ENCODE results near the gene KCNC3.

KCNC3 gene

DNA sequence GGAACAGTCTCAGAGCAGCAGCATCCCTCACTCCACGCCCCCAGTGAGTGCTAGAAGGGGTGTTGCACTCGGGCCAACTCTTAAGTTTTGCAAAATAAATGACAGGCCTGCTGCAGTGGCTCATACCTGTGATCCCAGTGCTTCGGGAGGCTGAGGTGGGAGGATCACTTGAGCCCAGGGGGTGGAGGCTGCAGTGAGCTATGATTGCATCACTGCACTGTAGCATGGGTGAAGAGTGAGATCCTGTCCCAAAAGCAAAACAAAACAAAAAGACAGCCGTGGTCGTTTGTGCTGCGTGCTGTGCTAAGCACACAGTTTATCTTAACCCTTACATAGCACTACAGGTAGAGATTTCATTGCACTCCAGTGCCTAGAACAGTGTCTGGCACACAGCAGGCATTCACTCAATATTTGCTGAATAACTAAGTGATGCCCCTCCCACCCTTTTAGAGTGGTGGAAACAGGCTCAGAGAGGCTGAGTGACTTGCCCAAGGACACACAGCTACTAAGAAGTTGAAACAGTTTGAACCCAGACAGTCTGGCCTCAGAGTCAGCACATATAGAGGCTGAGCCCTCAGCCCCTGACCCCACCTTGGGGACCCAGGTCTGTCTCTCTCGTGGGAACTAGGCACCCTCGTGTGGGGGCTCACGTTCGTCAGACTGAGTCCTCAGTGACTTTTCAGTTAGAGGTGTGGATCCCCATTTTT, 18.3 kb downstream of the KCNC3 start:
- DNase-seq (ENCODE audit: low read depth): no peak

DNA sequence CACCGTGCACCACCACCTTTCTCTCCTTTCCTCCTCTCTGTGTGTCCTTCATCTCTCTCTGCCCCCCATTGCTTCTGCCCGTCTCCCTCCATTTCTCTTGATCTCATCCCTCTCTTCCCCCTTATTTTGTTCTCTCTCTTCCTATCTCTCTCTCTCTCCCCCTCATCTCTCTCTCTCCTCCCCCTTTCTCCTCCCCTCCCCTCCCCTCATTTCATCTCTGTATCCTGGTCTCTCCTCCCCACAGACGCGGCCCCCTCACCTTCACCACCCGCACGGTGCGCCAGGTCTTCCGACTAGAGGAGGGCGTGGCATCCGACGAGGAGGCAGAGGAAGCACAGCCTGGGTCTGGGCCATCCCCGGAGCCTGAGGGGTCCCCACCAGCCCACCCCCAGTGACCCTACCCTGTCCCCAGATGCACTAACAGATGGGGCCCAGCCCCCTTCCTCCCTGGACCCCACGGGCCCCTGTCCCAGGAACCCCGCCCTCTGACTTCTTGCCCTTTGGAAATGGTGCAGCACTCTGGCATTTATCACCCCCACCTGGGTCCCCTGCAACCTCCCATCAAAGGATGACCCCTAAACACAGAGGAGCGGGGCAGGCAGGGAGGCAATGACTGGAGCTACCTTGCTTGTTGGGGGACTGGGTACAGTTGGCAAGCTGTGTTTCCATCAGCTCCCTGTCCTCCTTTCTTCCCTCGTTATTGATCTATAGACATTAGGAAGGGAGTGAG, 19.6 kb downstream of the KCNC3 start:
- no peak for DNase-seq (ENCODE audit: low read depth)

DNA sequence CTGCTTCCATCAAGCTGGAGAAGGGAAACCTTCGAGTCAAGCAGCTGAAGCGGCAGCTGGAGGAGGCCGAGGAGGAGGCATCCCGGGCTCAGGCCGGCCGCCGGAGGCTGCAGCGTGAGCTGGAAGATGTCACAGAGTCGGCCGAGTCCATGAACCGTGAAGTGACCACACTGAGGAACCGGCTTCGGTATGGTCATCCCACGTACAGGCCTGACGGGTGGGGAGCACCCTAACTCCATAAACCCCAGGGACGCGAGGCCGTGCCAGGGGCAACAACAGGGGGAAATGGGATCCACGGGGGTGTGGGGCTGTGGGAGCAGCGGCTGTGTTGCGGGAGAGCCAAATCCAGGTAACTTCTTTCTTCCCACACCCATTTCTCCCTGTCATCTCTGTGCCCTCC, 20.2 kb downstream of the KCNC3 start:
- no peak for DNase-seq (ENCODE audit: low read depth)

- no peak for DNase-seq (ENCODE audit: low read depth)
Measured at GRCh38 chr19:50303558-50303957, 25.6 kb downstream of the KCNC3 start.

GRCh38 chr19:50301607-50301971, 27.6 kb downstream of the KCNC3 start:
- DNase-seq (ENCODE audit: low read depth): no peak

DNA sequence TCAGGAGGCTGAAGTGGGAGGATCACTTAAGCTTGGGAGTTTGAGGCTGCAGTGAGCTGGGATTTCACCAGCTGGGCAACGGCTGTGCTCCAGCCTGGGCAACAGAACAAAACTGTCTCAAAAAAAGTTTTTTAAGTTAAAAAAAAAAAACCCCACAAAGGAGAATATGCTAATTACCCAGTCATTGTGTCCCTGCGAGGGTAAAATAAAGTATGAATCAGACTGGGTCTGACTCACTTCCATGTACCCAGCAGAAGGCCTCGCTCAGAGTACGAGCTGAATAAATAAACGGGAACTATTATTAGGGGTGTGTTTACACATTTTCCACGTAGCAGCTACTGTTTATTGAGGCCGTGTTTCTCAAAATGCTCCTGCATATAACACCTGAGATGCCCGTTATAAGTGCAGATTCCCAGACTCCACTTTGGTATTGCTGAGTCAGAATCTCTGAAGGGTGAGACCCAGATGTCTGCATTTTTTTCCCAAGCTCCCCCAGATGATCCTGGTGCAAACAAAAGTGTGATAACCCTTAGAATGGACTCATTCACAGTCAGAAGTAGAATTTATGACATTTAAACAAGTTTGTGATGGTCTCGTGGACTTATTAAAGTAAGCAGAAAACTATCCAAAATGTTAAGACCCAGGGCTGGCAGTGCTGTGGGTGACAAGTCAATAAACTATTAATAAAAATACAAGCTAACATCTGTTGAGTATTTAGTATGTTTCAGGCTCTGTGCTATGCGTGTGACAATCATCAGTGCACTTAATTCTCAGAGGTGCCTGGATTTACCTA, 28.2 kb downstream of the KCNC3 start:
- DNase-seq (ENCODE audit: low read depth): peak; percentile 64

DNA sequence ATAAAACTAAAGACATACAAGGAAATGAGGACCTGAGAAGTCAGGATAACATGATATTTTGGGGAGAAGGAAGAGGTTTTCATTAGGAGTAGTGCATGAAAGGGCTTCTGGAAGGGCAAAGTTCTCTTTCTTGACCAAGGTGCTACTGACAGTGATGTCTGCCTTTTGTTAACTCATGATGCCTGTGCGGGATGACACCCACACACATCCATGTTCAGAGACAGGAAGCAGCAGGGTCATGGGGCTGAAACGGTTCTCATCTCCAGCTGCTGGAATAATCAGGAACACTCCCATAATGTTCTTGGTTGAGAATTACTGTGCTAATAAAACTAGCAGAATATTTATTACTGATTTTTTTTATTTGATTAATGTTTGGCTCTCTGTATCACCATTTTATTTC, 29.1 kb downstream of the KCNC3 start:
- DNase-seq (ENCODE audit: low read depth): no peak

- DNase-seq (ENCODE audit: low read depth): no peak
Measured at GRCh38 chr19:50293263-50294004, 35.7 kb downstream of the KCNC3 start.

- no peak for DNase-seq (ENCODE audit: low read depth)
Measured at GRCh38 chr19:50292216-50292827, 36.9 kb downstream of the KCNC3 start.

GRCh38 chr19:50290775-50291174, 38.4 kb downstream of the KCNC3 start:
- DNase-seq (ENCODE audit: low read depth): no peak

DNA sequence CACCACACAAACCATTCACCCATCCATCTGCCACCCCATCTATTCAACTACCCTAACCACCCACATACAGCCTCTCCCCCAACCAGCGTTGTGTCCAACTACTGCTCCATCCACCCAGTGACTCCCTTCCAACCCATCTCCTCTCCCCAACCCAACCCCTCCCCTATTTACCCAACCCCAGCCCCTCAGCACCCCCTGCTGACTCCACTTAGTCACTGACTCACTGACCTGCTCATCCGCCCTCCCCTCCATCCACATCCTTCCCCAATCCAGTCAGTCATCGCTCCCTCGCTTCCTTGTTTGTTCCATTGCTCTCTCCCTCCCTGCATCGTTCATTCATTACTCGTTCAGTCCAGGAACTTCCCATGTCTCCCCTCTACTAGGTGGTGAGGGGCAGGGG, 39.2 kb downstream of the KCNC3 start:
- no peak for DNase-seq (ENCODE audit: low read depth)

DNA sequence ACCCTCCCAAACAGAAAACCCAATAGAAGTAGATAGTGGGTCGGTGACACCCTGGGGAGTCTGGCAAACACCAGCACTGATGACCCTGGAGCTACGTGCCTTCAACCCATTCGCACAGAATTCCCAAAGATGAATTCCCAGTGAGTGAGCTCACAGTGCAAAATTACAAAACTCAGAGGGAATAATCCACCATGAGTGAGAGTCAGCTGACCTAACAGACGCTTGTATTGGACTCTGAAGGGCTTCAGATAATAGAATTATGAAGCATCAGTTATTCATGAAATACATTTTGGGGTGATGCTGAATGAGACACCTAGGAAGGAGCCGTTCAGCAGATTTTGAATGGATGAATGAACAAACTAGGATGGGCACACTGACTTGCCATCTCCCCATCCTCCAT, 40.2 kb downstream of the KCNC3 start:
- DNase-seq (ENCODE audit: low read depth): no peak

DNA sequence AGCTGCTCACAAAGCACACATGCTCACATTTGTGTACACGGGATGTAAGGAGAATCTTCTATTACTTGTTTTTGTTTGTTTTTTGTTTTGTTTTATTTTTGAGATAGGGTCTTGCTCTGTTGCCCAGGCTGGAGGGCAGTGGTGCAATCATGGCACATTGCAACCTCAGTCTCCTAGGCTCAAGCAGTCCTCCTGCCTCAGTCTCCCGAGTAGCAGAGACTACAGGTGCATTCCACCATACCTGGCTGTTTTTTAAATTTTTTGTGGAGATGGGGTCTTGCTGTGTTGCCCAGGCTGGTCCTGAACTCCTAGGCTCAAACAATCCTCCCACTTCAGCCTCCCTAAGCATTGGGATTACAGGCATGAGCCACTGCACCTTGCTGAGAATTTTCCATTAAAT, 41.8 kb downstream of the KCNC3 start:
- no peak for DNase-seq (ENCODE audit: low read depth)

DNA sequence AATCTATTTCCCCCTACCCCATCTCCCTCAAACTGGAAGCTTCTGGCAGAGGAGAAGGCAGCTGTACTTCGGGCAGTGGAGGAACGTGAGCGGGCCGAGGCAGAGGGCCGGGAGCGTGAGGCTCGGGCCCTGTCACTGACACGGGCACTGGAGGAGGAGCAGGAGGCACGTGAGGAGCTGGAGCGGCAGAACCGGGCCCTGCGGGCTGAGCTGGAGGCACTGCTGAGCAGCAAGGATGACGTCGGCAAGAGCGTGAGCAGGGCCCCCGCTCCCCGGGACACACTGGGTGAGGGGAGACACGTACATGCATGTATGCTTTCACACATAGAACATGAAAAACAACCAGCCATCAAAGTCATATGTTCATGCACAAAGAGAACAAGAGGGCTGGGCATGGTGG, 42.7 kb downstream of the KCNC3 start:
- no peak for DNase-seq (ENCODE audit: low read depth)

GRCh38 chr19:50285833-50286232, 43.3 kb downstream of the KCNC3 start:
- DNase-seq (ENCODE audit: low read depth): no peak

DNA sequence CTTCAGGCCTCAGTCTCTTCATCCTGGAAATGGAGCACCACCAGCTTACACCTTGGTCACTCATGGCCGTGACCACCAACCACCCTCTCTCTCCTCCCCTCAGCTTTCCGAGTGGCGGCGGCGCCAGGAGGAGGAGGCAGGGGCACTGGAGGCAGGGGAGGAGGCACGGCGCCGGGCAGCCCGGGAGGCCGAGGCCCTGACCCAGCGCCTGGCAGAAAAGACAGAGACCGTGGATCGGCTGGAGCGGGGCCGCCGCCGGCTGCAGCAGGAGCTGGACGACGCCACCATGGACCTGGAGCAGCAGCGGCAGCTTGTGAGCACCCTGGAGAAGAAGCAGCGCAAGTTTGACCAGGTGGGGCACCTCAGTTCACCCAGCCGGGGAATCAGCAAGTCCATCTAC, 47.7 kb downstream of the KCNC3 start:
- DNase-seq (ENCODE audit: low read depth): no peak

GRCh38 chr19:50280983-50281382, 48.2 kb downstream of the KCNC3 start:
- no peak for DNase-seq (ENCODE audit: low read depth)

DNA sequence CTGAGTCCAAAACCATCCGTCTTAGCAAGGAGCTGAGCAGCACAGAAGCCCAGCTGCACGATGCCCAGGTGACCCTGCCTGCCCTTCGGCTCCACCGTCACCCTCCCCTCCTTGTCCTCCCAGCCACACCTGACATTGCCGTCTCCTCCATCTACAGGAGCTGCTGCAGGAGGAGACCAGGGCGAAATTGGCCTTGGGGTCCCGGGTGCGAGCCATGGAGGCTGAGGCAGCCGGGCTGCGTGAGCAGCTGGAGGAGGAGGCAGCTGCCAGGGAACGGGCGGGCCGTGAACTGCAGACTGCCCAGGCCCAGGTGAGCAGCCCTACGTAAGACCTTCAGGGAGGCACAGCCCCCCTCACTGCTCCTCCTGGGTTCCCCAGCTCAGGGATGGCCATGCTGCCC, 49.1 kb downstream of the KCNC3 start:
- DNase-seq (ENCODE audit: low read depth): no peak

DNA sequence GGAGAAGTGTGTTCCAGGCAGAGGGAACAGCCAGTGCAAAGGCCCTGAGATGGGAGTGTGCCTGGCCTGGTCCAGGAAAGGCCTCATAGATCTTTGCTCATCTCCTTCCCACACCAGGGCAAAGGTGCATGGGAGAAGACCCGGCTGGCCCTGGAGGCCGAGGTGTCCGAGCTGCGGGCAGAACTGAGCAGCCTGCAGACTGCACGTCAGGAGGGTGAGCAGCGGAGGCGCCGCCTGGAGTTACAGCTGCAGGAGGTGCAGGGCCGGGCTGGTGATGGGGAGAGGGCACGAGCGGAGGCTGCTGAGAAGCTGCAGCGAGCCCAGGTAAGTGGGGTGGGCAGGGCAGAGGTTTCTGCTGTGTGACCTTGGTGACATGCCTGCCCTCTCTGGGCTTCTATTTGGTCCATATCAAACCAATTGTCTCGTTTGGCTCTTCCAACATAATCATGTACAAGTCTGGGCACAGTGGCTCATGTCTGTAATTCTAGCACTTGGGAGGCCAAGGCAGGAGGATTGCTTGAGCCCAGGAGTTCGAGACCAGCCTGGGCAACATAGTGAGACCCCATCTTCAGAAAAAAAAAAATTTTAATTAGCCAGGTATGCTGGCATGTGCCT, 51.1 kb downstream of the KCNC3 start:
- no peak for DNase-seq (ENCODE audit: low read depth)

- DNase-seq (ENCODE audit: low read depth): no peak
Measured at GRCh38 chr19:50276370-50277063, 52.7 kb downstream of the KCNC3 start.
